Brain microvascular endothelial cell (primary cell): ENCODE measurements around the gene LIN9.
A peak's percentile ranks its signal among the peaks of the same experiment; 100 is the strongest.

Experiments
- DNase-seq: peaks from one replicate; pipeline ENCODE4 v3.0.0-alpha.2; 2020
- H3K27ac ChIP-seq: fragments of 250-450 bp; sonication (Bioruptor Pico); 2 replicates; pipeline ENCODE4 v1.5.1; 2020; ENCODE audit warnings: mild to moderate bottlenecking, moderate library complexity
- H3K27me3 ChIP-seq: fragments of 250-450 bp; sonication (Bioruptor Pico); replicated peaks from 2 replicates; pipeline ENCODE4 v1.5.1; 2020; ENCODE audit warnings: mild to moderate bottlenecking
- H3K36me3 ChIP-seq: fragments of 250-450 bp; sonication (Bioruptor Pico); replicated peaks from 2 replicates; pipeline ENCODE4 v1.5.1; 2020; ENCODE audit warnings: mild to moderate bottlenecking
- H3K4me3 ChIP-seq: 2 replicates; pipeline ENCODE4 v1.5.1; 2011; ENCODE audit warnings: low read depth, mild to moderate bottlenecking, control low read depth, low read length, moderate library complexity
- in situ Hi-C: cut with HindIII; loops from 2 replicates; pipeline ENCODE4 v1.10.0; 2017; ENCODE audit warnings: low sequenced_read_pairs, low pct_ligation_motif_present
- TF ChIP-seq, protein P1 (sequence below): IDR thresholded peaks from 2 replicates; pipeline ENCODE4 v1.5.1; 2011; ENCODE audit warnings: low read depth, mild to moderate bottlenecking, moderate library complexity, low read length, control low read depth, inconsistent platforms; ENCODE audit errors: missing control alignments

The LIN9 gene

GRCh38 chr1:226239421-226239820, 69.5 kb downstream of the LIN9 start:
- Histone ChIP-seq H3K36me3 (no peaks in the 10 kb centered on the region), H3K27ac (no peak overlapping the region), H3K4me3 (no peak overlapping the region), H3K27me3 (no peaks in the 10 kb centered on the region)
- no peak for DNase-seq
- in situ Hi-C loops, result no loop called here
- TF ChIP-seq, protein P1, sequence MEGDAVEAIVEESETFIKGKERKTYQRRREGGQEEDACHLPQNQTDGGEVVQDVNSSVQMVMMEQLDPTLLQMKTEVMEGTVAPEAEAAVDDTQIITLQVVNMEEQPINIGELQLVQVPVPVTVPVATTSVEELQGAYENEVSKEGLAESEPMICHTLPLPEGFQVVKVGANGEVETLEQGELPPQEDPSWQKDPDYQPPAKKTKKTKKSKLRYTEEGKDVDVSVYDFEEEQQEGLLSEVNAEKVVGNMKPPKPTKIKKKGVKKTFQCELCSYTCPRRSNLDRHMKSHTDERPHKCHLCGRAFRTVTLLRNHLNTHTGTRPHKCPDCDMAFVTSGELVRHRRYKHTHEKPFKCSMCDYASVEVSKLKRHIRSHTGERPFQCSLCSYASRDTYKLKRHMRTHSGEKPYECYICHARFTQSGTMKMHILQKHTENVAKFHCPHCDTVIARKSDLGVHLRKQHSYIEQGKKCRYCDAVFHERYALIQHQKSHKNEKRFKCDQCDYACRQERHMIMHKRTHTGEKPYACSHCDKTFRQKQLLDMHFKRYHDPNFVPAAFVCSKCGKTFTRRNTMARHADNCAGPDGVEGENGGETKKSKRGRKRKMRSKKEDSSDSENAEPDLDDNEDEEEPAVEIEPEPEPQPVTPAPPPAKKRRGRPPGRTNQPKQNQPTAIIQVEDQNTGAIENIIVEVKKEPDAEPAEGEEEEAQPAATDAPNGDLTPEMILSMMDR, result no peak

DNA sequence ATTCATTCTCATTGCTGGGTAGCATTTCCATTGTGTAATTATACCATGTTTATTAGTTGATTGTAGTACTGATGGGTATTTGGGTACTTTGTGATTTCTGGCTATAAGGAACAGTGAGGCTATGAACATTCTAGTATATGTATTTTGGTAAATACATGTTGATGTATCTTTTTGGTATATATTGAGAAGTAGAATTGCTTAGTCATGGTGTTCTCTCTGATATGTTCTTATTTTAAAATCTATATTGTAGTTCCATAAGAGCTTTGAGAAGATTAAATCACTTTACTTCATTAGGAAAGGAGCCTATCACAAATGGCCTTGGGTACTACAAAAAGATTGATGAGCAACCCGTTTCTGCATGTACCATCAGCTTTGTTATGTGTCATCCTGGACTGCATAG, 72.1 kb downstream of the LIN9 start:
- no peak overlapping the region for H3K27ac ChIP-seq
- in situ Hi-C loops, result no loop called here
- no peaks in the 10 kb centered on the region for H3K36me3 ChIP-seq
- TF ChIP-seq, protein P1, result no peak
- DNase-seq, result no peak
- H3K27me3 ChIP-seq, result no peaks in the 10 kb centered on the region
- H3K4me3 ChIP-seq, result no peak overlapping the region

DNA sequence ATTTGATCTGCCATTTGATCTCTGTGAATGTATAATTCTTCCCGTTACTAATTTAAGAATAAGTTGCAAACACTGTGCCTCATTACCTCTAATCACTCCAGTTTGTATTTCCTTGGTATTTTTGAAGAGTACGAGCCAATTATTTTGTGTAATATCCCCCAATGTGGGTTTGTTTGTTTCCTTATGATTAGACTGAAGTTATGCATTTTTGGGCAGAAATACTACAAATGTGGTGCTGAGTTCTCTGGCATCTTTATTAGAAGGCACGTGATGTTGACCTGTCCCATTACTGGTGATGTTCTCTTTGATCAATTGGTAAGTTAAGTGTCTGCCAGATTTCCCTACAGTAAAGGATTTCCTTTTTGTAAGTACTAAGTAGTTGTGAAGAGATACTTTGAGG, 75.2 kb downstream of the LIN9 start:
- Histone ChIP-seq H3K27me3 (no peaks in the 10 kb centered on the region), H3K36me3 (no peaks in the 10 kb centered on the region), H3K4me3 (no peak overlapping the region), H3K27ac (no peak overlapping the region)
- TF ChIP-seq, protein P1, result no peak
- in situ Hi-C loops, result no loop called here
- no peak for DNase-seq

DNA sequence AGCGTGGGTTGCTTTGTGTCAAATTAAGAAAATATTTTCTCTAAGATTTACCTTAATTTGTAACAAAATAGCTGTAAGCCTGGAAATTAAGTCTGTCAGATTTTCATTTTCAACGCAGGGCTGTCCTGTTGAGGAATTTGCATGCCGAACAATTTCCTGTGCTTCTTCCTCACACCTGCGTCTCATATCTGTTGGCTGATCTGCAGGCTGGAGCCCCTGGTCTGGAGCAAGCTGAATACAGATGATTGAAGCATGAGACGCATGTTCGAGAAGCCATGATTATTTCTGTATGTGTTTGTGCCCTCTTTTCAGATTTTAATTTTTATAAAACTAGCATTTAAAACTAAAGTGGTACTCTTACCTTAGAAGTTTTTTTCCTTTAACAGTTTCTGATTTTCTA, 75.7 kb downstream of the LIN9 start:
- no peaks in the 10 kb centered on the region for H3K27me3 ChIP-seq
- in situ Hi-C loops, result no loop called here
- TF ChIP-seq, protein P1, result no peak
- H3K36me3 ChIP-seq, result no peaks in the 10 kb centered on the region
- DNase-seq, result no peak
- no peak overlapping the region for H3K4me3 ChIP-seq
- H3K27ac ChIP-seq, result no peak overlapping the region

GRCh38 chr1:226226601-226227000, 82.4 kb downstream of the LIN9 start:
- no peak for DNase-seq
- no peaks in the 10 kb centered on the region for H3K36me3 ChIP-seq
- TF ChIP-seq, protein P1, result no peak
- in situ Hi-C loops, result no loop called here
- no peaks in the 10 kb centered on the region for H3K27me3 ChIP-seq
- no peak overlapping the region for H3K4me3 ChIP-seq
- no peak overlapping the region for H3K27ac ChIP-seq

- DNase-seq, result no peak
- TF ChIP-seq, protein P1, result no peak
Observed at GRCh38 chr1:226223786-226224244, 85.1 kb downstream of the LIN9 start.

More at GRCh38 chr1:226223786-226224244, 85.1 kb downstream of the LIN9 start:
- H3K27ac ChIP-seq, result no peak overlapping the region
- H3K27me3 ChIP-seq, result no peaks in the 10 kb centered on the region
- H3K36me3 ChIP-seq, result no peaks in the 10 kb centered on the region
- peak overlapping the region; percentile 58 for H3K4me3 ChIP-seq
- in situ Hi-C loops, result no loop called here
